Measurements from ENCODE around the gene PLEKHH1.

DNA sequence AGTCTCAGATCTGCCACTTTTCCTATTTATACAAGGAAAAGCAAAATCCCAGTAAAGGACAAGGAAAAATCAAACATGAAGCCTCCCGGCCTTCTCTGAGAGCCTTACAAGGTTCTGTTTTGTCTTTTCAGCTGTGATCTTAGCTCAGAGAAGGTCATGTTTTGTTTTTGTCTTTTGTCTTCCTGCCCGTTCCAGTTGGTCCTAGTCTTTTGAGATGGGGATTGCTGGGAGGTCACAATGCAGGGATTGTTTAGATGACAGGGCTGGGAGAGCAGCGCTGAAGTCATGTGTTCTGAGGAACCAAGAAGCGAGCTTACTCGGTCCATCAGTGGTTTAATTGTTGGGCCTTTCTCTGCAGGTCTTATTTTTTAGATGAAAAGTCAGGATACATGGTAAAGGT, 6.0 kb downstream of the PLEKHH1 start:
- TF ChIP-seq, protein P1, sequence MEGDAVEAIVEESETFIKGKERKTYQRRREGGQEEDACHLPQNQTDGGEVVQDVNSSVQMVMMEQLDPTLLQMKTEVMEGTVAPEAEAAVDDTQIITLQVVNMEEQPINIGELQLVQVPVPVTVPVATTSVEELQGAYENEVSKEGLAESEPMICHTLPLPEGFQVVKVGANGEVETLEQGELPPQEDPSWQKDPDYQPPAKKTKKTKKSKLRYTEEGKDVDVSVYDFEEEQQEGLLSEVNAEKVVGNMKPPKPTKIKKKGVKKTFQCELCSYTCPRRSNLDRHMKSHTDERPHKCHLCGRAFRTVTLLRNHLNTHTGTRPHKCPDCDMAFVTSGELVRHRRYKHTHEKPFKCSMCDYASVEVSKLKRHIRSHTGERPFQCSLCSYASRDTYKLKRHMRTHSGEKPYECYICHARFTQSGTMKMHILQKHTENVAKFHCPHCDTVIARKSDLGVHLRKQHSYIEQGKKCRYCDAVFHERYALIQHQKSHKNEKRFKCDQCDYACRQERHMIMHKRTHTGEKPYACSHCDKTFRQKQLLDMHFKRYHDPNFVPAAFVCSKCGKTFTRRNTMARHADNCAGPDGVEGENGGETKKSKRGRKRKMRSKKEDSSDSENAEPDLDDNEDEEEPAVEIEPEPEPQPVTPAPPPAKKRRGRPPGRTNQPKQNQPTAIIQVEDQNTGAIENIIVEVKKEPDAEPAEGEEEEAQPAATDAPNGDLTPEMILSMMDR (IDR thresholded peaks at IDR 0.05): no peak
- TF ChIP-seq POLR2A (IDR thresholded peaks at IDR 0.05) (no peak), POLR2AphosphoS5 (IDR thresholded peaks at IDR 0.05) (no peak)

Measured in transverse colon (tissue), 4 donors.